ENCODE results near the gene HAUS5. TPM values are rescaled to one million over a fixed set of nuclear protein-coding genes. Genes with fewer than 3 reads are reported as not detected.

The HAUS5 gene
- total RNA-seq, 1 donor from 2014 or later: 12.4 TPM

DNA sequence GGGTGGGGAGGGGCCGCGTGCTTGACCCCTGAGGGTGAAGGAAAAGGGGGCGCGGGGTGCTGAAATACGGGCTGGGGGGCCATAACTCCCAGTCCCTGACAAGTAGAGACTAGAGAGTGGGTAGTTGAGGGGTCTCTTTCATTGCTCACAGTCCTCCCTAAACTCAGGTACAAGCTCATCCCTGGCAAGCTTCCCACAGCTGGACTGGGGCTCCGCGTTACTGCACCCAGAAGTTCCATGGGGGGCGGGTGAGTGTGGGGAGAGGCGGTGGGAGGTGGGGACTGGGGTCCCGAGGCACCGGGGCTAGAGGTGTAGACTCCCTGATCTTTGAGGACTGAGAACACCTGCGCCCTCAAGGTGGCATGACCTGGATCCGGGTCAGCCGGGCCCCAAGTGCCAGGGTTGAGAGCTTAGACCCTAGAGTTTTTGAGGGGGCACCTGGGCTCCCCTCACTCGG lies 30.3 kb downstream of the HAUS5 start:
- no peaks in the 10 kb centered on the region for H3K9me3 ChIP-seq (ENCODE audit: low read depth)
- peaks cover 15% of the 10 kb centered on the region for H3K27me3 ChIP-seq
- Mint-ChIP-seq H3K9me3 (no peaks in the 10 kb centered on the region), H3K36me3 (no peaks in the 10 kb centered on the region), H3K4me3 (peak overlapping the region; percentile 90), H3K27ac (no peak overlapping the region), H3K27me3 (ENCODE audit: insufficient read depth, low read depth) (peaks cover 10% of the 10 kb centered on the region), H3K4me1 (peaks cover 27% of the 10 kb centered on the region)
- H3F3A ChIP-seq (ENCODE audit: low read depth): peaks cover 55% of the 10 kb centered on the region
- no peaks in the 10 kb centered on the region for H3K36me3 ChIP-seq
- H3K27ac ChIP-seq: no peak overlapping the region
- peak overlapping the region; percentile 56 for H3K4me3 ChIP-seq
- no peaks in the 10 kb centered on the region for H3K79me2 ChIP-seq (ENCODE audit: low read depth)
- DNase-seq (ENCODE audit: low spot score): peak; percentile 15
- H3K4me1 ChIP-seq: peaks cover 25% of the 10 kb centered on the region
- peak overlapping the region; percentile 87 for H2AFZ ChIP-seq (replicated peaks)
- no peaks in the 10 kb centered on the region for H4K20me1 ChIP-seq (ENCODE audit: low read depth)
- H3K9ac ChIP-seq: no peak overlapping the region
- TF ChIP-seq EZH2 (IDR thresholded peaks at IDR 0.05) (no peak), EZH2phosphoT487 (IDR thresholded peaks at IDR 0.05) (no peak)
- H3K4me2 ChIP-seq: peak overlapping the region; percentile 83

- H3K9ac ChIP-seq: no peak overlapping the region
- TF ChIP-seq EZH2 (IDR thresholded peaks at IDR 0.05): no peak
- no peak for TF ChIP-seq EZH2phosphoT487 (IDR thresholded peaks at IDR 0.05)
- TF ChIP-seq, protein P1, sequence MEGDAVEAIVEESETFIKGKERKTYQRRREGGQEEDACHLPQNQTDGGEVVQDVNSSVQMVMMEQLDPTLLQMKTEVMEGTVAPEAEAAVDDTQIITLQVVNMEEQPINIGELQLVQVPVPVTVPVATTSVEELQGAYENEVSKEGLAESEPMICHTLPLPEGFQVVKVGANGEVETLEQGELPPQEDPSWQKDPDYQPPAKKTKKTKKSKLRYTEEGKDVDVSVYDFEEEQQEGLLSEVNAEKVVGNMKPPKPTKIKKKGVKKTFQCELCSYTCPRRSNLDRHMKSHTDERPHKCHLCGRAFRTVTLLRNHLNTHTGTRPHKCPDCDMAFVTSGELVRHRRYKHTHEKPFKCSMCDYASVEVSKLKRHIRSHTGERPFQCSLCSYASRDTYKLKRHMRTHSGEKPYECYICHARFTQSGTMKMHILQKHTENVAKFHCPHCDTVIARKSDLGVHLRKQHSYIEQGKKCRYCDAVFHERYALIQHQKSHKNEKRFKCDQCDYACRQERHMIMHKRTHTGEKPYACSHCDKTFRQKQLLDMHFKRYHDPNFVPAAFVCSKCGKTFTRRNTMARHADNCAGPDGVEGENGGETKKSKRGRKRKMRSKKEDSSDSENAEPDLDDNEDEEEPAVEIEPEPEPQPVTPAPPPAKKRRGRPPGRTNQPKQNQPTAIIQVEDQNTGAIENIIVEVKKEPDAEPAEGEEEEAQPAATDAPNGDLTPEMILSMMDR (IDR thresholded peaks at IDR 0.05): no peak
- peak overlapping the region; percentile 56 for H3K4me3 ChIP-seq
- H3K36me3 ChIP-seq: no peaks in the 10 kb centered on the region
- no peaks in the 10 kb centered on the region for H3K9me3 ChIP-seq (ENCODE audit: low read depth)
- Mint-ChIP-seq H3K9me3 (no peaks in the 10 kb centered on the region), H3K4me1 (peaks cover 27% of the 10 kb centered on the region), H3K4me3 (peak overlapping the region; percentile 90), H3K36me3 (no peaks in the 10 kb centered on the region), H3K27ac (peak overlapping the region; percentile 42), H3K27me3 (ENCODE audit: insufficient read depth, low read depth) (peaks cover 10% of the 10 kb centered on the region)
- H3K79me2 ChIP-seq (ENCODE audit: low read depth): peaks cover 3% of the 10 kb centered on the region
- H3K4me1 ChIP-seq: peaks cover 25% of the 10 kb centered on the region
- H3K4me2 ChIP-seq: peak overlapping the region; percentile 83
- peaks cover 15% of the 10 kb centered on the region for H3K27me3 ChIP-seq
- peak; percentile 97 for DNase-seq (ENCODE audit: low spot score)
- H4K20me1 ChIP-seq (ENCODE audit: low read depth): no peaks in the 10 kb centered on the region
- no peak overlapping the region for H3K27ac ChIP-seq
- H3F3A ChIP-seq (ENCODE audit: low read depth): peaks cover 55% of the 10 kb centered on the region
- H2AFZ ChIP-seq (replicated peaks): peak overlapping the region; percentile 87
Observed at GRCh38 chr19:35643255-35644205, 31.0 kb downstream of the HAUS5 start.

- peaks cover 31% of the 10 kb centered on the region for H3K4me1 Mint-ChIP-seq
- Histone ChIP-seq H3K4me1 (peaks cover 24% of the 10 kb centered on the region), H3K4me2 (peak overlapping the region; percentile 83), H3K27ac (no peak overlapping the region), H3K27me3 (peaks cover 15% of the 10 kb centered on the region), H3K9me3 (ENCODE audit: low read depth) (no peaks in the 10 kb centered on the region), H3K36me3 (no peaks in the 10 kb centered on the region), H3K9ac (no peak overlapping the region), H3K4me3 (peak overlapping the region; percentile 56), H3K79me2 (ENCODE audit: low read depth) (peaks cover 12% of the 10 kb centered on the region), H4K20me1 (ENCODE audit: low read depth) (no peaks in the 10 kb centered on the region), H2AFZ (replicated peaks) (peak overlapping the region; percentile 48), H3F3A (ENCODE audit: low read depth) (peaks cover 50% of the 10 kb centered on the region)
- DNase-seq (ENCODE audit: low spot score): peak; percentile 96
- H3K36me3 Mint-ChIP-seq: no peaks in the 10 kb centered on the region
- H3K27me3 Mint-ChIP-seq (ENCODE audit: insufficient read depth, low read depth): peaks cover 10% of the 10 kb centered on the region
- peak overlapping the region; percentile 66 for H3K27ac Mint-ChIP-seq
- TF ChIP-seq EZH2 (IDR thresholded peaks at IDR 0.05): no peak
- no peak for TF ChIP-seq EZH2phosphoT487 (IDR thresholded peaks at IDR 0.05)
- TF ChIP-seq, protein P1 (IDR thresholded peaks at IDR 0.05): no peak
- H3K9me3 Mint-ChIP-seq: no peaks in the 10 kb centered on the region
- H3K4me3 Mint-ChIP-seq: peak overlapping the region; percentile 90
Observed at GRCh38 chr19:35644206-35644986, 31.9 kb downstream of the HAUS5 start.
